ENCODE measurements around the gene PROK2.

PROK2 gene

DNA sequence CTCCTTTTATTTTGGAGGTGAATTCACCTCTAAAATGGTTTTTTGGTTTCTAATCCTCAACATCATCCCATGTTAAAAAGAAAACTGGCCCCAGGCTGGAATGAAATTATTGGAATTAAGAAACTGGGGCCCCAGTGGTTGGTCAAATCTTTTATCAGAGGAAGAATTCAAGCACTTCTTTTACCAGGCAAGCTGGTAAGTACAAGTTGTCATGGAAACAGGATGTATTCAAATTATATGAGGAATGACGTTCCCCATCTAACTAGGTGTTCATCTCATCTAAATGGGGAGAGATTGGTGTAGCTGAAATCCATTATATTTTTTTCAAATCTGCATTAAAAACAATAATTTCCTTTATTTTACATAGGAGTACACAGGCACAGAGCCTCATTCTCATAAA, 50.1 kb downstream of the PROK2 start:
- TF ChIP-seq, protein P1, sequence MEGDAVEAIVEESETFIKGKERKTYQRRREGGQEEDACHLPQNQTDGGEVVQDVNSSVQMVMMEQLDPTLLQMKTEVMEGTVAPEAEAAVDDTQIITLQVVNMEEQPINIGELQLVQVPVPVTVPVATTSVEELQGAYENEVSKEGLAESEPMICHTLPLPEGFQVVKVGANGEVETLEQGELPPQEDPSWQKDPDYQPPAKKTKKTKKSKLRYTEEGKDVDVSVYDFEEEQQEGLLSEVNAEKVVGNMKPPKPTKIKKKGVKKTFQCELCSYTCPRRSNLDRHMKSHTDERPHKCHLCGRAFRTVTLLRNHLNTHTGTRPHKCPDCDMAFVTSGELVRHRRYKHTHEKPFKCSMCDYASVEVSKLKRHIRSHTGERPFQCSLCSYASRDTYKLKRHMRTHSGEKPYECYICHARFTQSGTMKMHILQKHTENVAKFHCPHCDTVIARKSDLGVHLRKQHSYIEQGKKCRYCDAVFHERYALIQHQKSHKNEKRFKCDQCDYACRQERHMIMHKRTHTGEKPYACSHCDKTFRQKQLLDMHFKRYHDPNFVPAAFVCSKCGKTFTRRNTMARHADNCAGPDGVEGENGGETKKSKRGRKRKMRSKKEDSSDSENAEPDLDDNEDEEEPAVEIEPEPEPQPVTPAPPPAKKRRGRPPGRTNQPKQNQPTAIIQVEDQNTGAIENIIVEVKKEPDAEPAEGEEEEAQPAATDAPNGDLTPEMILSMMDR (IDR thresholded peaks at IDR 0.05; ENCODE audit: borderline replicate concordance, control extremely low read depth, extremely low read depth, insufficient read depth, missing control alignments): no peak
- no peak for DNase-seq (ENCODE audit: low spot score)
- in situ Hi-C loops (cut with MboI; ENCODE audit: low sequenced_read_pairs, unreplicated experiment): no loop called here

DNA sequence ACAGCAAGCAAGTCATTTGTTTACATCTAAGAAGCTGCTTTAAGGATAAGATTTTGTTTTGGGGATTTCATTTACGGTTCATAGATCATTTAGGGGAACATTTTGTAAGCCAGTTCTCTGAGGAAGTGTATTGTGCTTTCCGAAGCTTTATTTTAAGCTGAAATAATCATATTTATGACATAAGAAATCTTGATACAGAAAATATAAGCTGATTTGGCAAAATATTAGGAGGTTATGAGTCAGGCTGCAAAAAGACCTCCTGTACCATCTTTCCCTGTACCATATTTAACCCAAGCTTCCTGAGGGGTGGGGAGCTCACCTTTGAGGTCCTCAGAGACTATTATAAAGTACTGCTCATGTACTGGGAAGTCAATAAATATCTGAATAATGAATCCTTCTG, 51.6 kb downstream of the PROK2 start:
- TF ChIP-seq, protein P1 (IDR thresholded peaks at IDR 0.05; ENCODE audit: borderline replicate concordance, control extremely low read depth, extremely low read depth, insufficient read depth, missing control alignments): no peak

DNA sequence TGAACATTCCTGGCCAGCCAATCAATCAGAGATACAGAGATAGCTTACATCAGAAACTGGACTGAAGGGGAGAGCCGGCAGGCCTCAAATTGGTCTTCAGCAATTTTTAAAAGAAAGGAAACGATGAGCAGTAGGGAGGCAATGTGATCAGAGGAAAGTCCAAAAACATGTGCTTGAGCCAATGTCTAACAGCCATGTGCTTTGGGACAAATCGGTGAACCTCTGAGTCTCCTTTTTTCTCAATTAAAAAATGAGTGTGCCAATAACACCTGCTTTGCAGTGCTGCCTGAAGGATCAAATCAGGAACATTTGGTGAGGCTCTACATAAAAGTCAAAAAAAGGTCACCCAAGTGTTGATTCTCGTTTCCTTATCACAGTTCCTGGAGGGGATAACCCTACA, 52.3 kb downstream of the PROK2 start:
- TF ChIP-seq, protein P1 (IDR thresholded peaks at IDR 0.05; ENCODE audit: borderline replicate concordance, control extremely low read depth, extremely low read depth, insufficient read depth, missing control alignments): no peak
- DNase-seq (ENCODE audit: low spot score): no peak
- in situ Hi-C loops (cut with MboI; ENCODE audit: low sequenced_read_pairs, unreplicated experiment): no loop called here

More for the DNA sequence above, 51.6 kb downstream of the PROK2 start:
- in situ Hi-C loops (cut with MboI; ENCODE audit: low sequenced_read_pairs, unreplicated experiment): no loop called here
- no peak for DNase-seq (ENCODE audit: low spot score)

DNA sequence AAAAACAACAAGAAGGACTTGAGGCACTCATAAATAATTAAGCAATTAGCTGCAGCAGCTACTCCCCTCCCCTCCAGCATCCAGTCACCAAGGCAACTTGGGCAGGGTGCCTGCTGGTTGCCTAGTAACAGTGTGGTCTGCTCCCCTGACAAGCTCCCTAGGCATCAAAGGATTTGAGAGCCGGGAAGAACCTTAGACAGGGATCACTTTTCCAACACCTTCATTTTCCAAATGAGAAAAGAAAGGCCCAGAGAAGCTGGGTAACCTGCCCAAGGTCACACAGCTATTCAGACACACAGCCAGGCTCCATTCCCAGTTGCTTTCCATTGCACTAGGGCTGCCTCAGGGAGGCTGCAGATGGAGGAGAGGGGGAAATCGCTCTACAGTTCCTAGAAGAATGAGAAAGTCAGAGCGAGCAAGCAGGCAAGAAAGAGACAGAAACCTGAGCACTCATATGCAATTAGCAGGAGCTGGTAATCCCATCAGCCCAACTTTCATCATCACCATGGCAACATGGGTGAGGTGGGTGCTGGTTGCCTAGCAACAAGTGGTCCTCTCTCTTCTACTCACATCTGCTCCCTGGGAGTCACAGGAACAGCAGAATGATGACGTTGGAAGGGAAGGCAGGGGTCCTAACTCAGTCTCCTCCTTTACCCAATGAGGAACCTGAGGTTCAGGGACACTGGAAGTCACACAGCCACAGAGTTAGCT, 56.2 kb downstream of the PROK2 start:
- in situ Hi-C loops (cut with MboI; ENCODE audit: low sequenced_read_pairs, unreplicated experiment): no loop called here
- TF ChIP-seq, protein P1 (IDR thresholded peaks at IDR 0.05; ENCODE audit: borderline replicate concordance, control extremely low read depth, extremely low read depth, insufficient read depth, missing control alignments): no peak
- no peak for DNase-seq (ENCODE audit: low spot score)

DNA sequence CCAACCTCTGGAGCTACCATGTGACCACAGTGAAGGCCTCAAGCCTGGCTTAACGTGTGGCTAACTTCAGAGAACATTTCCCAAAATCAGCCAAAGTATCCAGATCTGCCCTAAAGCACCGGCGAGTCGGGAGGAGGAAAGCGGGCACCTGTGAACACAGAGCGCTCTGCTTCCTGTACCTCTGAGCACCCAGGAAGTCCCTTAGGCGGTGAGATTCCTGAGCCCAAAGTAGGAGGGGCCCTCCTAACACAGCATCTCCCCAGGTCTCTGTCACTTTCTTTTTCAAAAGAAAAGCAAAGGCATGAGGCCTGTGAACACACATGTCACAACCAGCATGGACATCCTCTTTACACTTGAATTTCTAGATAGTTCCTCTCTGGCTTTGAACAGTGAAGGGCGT, 58.8 kb downstream of the PROK2 start:
- no peak for DNase-seq (ENCODE audit: low spot score)
- TF ChIP-seq, protein P1 (IDR thresholded peaks at IDR 0.05; ENCODE audit: borderline replicate concordance, control extremely low read depth, extremely low read depth, insufficient read depth, missing control alignments): no peak
- in situ Hi-C loops (cut with MboI; ENCODE audit: low sequenced_read_pairs, unreplicated experiment): no loop called here

DNA sequence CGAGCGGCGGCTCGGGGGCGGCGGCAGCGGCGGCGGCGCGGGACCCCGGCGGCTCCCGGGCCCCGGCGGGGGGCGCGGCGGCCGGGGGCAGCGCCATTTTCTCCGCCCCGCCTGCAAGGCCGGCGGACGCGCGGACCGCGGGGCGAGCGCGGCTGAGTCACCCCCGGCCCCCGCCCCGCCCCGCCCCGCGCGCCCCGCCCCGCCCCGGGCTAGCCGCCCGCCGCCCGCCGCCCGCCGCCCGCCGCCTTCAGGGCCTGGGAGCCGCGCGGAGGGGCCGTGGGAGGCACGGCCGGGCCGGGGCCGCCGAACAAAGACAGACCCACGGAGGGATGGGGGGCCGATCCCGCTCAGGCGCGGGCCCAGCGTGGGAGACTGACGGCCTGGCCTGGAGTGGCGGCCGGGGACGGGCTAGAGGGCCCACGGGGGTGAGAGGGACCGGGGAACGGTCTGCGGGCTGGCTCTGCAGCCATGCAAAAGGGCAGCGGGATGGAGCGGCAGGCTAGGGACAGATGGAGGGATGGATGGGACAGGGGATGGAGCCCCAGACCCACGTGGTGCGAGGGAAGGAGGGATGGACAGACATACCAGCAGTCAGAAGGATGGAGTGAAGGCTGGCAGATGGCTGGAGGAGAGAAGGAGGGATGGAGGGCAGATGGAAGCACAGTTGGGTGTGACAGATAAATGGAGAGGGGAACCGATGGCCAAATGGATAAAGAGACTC, 59.5 kb downstream of the PROK2 start, which contains the start of gene EIF4E3:
Gene EIF4E3 (minus strand): TSS at position 132 of the 721 bp plus-strand sequence. CDS start 35 bp downstream, at position 97.
- peak; percentile 80 for DNase-seq (ENCODE audit: low spot score)
- in situ Hi-C loops (cut with MboI; ENCODE audit: low sequenced_read_pairs, unreplicated experiment): no loop called here
- TF ChIP-seq, protein P1 (IDR thresholded peaks at IDR 0.05; ENCODE audit: borderline replicate concordance, control extremely low read depth, extremely low read depth, insufficient read depth, missing control alignments): no peak

Measured in GM13976 (cell line).